Bone marrow (tissue), 2 donors: Measurements from ENCODE around the gene YAF2.

Experiments used
- DNase-seq, 2 donors: peaks; one replicate each; lab custom pipeline; 2025; lab: John Stamatoyannopoulos, UW

YAF2 gene

GRCh38 chr12:42238240-42239140 is at the start of gene YAF2:
Gene YAF2, minus strand, starts transcription at chr12:42238248. Its CDS starts 68 bp downstream, at chr12:42238180.
- DNase-seq = peak; percentile 52 to 68

GRCh38 chr12:42286741-42287140 is 48.7 kb upstream of the YAF2 start:
- no peak for DNase-seq

- DNase-seq = no peak
Observed at GRCh38 chr12:42285431-42285830, 47.4 kb upstream of the YAF2 start.

- no peak for DNase-seq
Observed at GRCh38 chr12:42284876-42285275, 46.8 kb upstream of the YAF2 start.

GRCh38 chr12:42284157-42284556 is 46.1 kb upstream of the YAF2 start:
- DNase-seq = peak in 1 of 2 donors; percentile 28

GRCh38 chr12:42283739-42284138 is 45.7 kb upstream of the YAF2 start:
- no peak for DNase-seq

- no peak for DNase-seq
Observed at GRCh38 chr12:42282294-42282693, 44.2 kb upstream of the YAF2 start.

GRCh38 chr12:42281844-42282243 is 43.8 kb upstream of the YAF2 start:
- DNase-seq = no peak

GRCh38 chr12:42281278-42281677 is 43.2 kb upstream of the YAF2 start:
- DNase-seq = no peak

- no peak for DNase-seq
Observed at GRCh38 chr12:42278128-42278510, 40.1 kb upstream of the YAF2 start.

- no peak for DNase-seq
Observed at GRCh38 chr12:42277396-42278127, 39.5 kb upstream of the YAF2 start.

- no peak for DNase-seq
Observed at GRCh38 chr12:42275499-42275898, 37.5 kb upstream of the YAF2 start.

GRCh38 chr12:42273706-42274105 is 35.7 kb upstream of the YAF2 start:
- no peak for DNase-seq

GRCh38 chr12:42270596-42270995 is 32.5 kb upstream of the YAF2 start:
- DNase-seq = no peak

- DNase-seq = no peak
Observed at GRCh38 chr12:42267413-42268190, 29.6 kb upstream of the YAF2 start.

GRCh38 chr12:42266579-42267230 is 28.7 kb upstream of the YAF2 start:
- no peak for DNase-seq

- DNase-seq = no peak
Observed at GRCh38 chr12:42262271-42262670, 24.2 kb upstream of the YAF2 start.

- no peak for DNase-seq
Observed at GRCh38 chr12:42261708-42262107, 23.7 kb upstream of the YAF2 start.

GRCh38 chr12:42260518-42260917 is 22.5 kb upstream of the YAF2 start:
- no peak for DNase-seq

- no peak for DNase-seq
Observed at GRCh38 chr12:42259699-42260098, 21.7 kb upstream of the YAF2 start.

- no peak for DNase-seq
Observed at GRCh38 chr12:42255866-42256261, 17.8 kb upstream of the YAF2 start.
